ENCODE data around the gene FKBP4. TPM values are rescaled to one million over a fixed set of nuclear protein-coding genes. Genes with fewer than 3 reads are reported as not detected.

Gene FKBP4, protein sequence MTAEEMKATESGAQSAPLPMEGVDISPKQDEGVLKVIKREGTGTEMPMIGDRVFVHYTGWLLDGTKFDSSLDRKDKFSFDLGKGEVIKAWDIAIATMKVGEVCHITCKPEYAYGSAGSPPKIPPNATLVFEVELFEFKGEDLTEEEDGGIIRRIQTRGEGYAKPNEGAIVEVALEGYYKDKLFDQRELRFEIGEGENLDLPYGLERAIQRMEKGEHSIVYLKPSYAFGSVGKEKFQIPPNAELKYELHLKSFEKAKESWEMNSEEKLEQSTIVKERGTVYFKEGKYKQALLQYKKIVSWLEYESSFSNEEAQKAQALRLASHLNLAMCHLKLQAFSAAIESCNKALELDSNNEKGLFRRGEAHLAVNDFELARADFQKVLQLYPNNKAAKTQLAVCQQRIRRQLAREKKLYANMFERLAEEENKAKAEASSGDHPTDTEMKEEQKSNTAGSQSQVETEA
- 97.1 to 120 TPM (median 112 TPM) in 5 replicates for total RNA-seq (2022; extraction: Qiagen RNA extraction; ENCODE audit: low read depth)

DNA sequence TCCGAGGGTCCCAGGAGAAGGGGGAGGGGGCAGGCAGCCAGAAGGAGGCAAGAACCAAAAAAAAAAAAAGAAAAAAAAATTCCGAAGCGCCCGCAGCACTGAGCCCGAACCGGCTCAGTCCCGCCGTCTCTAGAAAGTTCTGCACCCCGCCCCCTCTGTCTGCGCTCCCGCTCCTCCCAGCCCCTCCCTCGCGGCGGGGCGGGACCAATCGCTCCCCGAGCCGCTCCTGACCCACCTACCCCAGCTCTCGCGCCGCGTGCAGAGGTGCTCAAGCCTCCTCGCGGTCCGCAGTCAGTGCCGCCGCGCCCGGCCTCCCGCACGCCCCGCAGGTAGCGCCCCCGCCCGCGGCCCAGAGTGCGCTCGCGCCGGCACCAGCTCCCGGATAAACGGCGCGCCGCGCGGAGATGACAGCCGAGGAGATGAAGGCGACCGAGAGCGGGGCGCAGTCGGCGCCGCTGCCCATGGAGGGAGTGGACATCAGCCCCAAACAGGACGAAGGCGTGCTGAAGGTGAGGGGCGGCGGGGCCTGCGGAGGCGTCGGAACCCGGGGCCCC, at the start of gene FKBP4:
FKBP4 (plus strand) TSS at position 235 of the 554 bp plus-strand sequence; CDS start at position 405, 170 bp downstream.

DNA sequence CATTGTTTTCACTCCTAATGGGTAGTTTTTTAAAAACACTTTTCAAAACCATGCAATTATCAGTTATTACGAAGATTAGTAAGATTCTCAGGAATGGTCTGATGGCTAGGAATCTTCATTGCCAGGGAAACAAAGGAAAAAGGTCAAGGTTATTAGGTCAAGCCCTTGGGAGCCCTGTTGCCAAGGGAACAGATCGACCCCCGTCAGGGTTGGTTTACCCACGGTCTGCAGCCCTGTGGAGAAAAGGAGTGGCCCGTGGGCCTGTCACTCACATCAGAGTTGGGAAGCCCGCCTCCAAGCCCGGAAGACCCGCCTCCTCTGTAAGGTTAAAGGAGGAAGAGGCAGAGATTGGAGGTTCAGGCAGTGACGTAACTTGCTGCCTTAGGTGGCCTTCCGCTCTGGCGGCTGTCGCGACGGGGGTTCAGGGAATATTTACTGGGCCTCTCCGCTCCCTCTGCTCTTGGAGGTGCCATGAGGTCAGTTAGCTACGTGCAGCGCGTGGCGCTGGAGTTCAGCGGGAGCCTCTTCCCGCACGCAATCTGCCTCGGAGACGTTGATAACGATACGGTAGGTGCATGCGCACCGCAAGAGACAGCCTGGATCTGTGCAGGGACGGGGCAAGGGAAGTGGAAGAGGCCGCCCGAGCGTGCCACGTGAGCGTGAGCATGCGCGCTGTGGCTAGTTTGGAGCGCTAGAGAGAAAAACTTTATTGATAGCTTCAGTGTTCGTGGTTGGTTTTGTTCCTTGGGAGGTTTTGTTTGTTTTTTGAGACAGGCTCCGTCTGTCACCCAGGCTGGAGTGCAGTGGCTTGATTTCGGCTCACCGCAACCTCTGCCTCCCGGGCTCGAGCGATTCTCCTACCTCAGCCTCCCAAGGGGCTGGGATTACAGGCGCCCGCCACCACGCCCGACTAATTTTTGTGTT, 17.8 kb downstream of the FKBP4 start, which contains the start of gene ITFG2:
ITFG2 (plus strand) TSS at position 379 of the 924 bp plus-strand sequence; CDS start at position 472, 93 bp downstream.

DNA sequence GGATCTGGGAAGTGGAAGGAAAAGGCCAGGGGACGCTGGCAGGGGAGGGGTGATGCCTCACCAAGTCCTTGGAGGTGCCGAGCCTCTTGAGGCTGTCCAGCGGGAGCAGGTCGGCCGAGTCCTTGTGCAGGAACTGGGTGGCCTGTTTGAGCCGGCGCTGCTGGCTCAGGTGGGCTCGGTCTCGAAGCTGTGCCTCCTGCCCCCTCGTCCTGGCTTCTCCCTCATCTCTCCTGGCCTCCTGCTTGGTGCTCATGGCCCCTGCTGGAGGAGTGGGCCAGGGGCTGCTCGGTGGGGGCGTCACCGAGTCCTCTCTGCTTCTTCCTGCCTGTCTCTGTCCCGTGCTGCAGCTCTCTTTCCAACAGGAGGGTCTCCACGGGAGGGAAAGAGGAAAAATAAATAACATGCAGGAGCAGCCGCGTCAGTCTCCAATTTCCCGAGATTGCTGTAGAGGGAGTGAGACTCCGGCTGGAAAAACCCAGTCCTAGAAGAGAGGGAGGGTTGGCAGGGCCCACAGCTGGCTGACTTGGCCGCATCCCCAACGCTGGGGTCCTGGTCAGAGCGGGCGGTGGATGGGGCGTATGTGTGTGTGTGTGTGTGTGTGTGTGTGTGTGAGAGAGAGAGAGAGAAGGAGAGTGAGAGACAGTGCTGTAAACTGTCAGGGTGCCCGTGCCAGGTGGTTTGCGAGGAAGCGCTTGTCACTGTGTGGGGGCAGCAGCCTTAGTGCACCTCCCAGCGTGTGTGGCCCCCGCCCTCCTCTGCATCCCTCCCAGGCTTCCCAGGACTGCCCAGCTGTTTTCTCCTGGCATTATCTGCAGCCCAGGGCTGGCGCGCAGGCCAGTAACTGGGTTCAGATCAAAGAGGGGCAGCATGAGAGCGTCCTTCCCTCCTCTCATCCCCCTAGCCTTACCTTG, 40.1 kb downstream of the FKBP4 start, which contains the start of gene NRIP2:
NRIP2 (minus strand) TSS at position 455 of the 911 bp plus-strand sequence; CDS start at position 403, 52 bp downstream.

Other genes with a start within 250 kb of the FKBP4 start
- gene ITFG2, start 17.7 kb downstream of the FKBP4 start, total RNA-seq (2022; extraction: Qiagen RNA extraction; ENCODE audit: low read depth): 13.0 to 26.1 TPM (median 17.7 TPM) in 5 replicates
- not detected in 5 replicates for gene NRIP2, start 40.1 kb downstream of the FKBP4 start, total RNA-seq (2022; extraction: Qiagen RNA extraction; ENCODE audit: low read depth)
- not detected in 5 replicates for gene TEX52, start 62.1 kb downstream of the FKBP4 start, total RNA-seq (2022; extraction: Qiagen RNA extraction; ENCODE audit: low read depth)
- gene FOXM1, start 82.2 kb downstream of the FKBP4 start, total RNA-seq (2022; extraction: Qiagen RNA extraction; ENCODE audit: low read depth): 85.7 to 103 TPM (median 90.5 TPM) in 5 replicates
- gene RHNO1, start 82.3 kb downstream of the FKBP4 start, total RNA-seq (2022; extraction: Qiagen RNA extraction; ENCODE audit: low read depth): 43.6 to 54.4 TPM (median 46.4 TPM) in 5 replicates
- 16.0 to 21.3 TPM (median 20.0 TPM) in 5 replicates for gene TULP3, start 95.9 kb downstream of the FKBP4 start, total RNA-seq (2022; extraction: Qiagen RNA extraction; ENCODE audit: low read depth)
- 38.4 to 47.9 TPM (median 46.8 TPM) in 5 replicates for gene TEAD4, start 164.4 kb downstream of the FKBP4 start, total RNA-seq (2022; extraction: Qiagen RNA extraction; ENCODE audit: low read depth)